ENCODE results near the gene DYRK1A.

DYRK1A gene

DNA sequence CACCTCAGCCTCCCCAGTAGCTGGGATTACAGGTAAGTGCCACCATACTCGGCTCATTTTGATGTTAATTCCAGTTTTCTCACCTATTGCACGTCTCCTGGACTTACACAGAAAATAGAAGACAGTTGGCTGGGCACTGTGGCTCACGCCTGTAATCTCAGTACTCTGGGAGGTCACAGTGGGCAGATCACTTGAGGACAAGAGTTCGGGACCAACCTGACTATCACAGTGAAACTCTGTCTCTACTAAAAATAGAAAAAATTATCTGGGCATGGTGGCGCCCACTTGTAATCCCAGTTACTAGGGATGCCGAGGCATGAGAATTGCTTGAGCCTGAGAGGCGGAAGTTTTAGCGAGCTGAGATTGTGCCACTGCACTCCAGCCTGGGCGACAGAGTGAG lies 44.1 kb downstream of the DYRK1A start:
- H3K4me3 ChIP-seq (ENCODE audit: low read depth, low read length): no peak overlapping the region
- no peak for DNase-seq (ENCODE audit: low read depth)
- TF ChIP-seq, protein P1, sequence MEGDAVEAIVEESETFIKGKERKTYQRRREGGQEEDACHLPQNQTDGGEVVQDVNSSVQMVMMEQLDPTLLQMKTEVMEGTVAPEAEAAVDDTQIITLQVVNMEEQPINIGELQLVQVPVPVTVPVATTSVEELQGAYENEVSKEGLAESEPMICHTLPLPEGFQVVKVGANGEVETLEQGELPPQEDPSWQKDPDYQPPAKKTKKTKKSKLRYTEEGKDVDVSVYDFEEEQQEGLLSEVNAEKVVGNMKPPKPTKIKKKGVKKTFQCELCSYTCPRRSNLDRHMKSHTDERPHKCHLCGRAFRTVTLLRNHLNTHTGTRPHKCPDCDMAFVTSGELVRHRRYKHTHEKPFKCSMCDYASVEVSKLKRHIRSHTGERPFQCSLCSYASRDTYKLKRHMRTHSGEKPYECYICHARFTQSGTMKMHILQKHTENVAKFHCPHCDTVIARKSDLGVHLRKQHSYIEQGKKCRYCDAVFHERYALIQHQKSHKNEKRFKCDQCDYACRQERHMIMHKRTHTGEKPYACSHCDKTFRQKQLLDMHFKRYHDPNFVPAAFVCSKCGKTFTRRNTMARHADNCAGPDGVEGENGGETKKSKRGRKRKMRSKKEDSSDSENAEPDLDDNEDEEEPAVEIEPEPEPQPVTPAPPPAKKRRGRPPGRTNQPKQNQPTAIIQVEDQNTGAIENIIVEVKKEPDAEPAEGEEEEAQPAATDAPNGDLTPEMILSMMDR (IDR thresholded peaks at IDR 0.05; ENCODE audit: low read depth, low read length): no peak
- TF ChIP-seq, protein P2, sequence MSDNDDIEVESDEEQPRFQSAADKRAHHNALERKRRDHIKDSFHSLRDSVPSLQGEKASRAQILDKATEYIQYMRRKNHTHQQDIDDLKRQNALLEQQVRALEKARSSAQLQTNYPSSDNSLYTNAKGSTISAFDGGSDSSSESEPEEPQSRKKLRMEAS (IDR thresholded peaks at IDR 0.05; ENCODE audit: low read depth, low read length): no peak

DNA sequence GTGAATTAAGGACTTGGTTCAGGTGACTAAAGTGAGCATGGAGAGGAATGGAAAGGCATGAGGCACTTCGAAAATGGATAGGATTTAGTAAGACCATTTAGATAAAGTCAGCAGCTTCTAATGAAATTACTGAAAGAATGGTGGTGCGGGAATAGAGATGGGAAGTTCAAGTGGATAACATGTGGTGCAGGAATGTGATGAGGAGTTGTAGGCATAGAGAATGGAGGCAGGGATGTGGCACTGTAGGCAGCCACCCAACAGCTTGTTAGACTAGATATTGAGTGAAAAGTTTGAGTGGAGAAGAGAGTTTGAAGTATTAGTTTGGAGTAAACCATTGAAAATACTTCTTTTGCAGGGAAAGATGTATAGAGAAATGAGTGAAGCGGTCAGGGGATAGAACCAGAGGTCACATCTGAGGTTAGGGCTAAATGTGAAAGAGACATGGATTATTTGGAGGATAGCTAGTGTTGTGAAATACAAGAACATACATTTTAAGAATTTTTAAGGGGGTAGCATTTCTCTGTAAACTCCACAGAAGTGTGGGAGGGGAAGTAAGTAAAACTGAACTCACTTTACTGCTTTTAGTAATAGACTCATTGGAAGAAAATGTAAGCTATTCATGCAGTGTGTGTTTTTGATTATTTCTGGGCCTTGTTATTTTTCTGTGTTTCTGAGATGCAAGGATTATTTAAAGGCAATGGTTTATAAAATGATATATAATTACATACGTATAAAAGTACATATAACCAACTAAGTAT lies 46.2 kb downstream of the DYRK1A start:
- no peak overlapping the region for H3K4me3 ChIP-seq (ENCODE audit: low read depth, low read length)
- TF ChIP-seq MYC (IDR thresholded peaks at IDR 0.05; ENCODE audit: low read depth, low read length) (no peak), POLR2A (IDR thresholded peaks at IDR 0.05; ENCODE audit: extremely low read depth, insufficient read length) (no peak)
- TF ChIP-seq, protein P2 (IDR thresholded peaks at IDR 0.05; ENCODE audit: low read depth, low read length): no peak
- TF ChIP-seq, protein P1 (IDR thresholded peaks at IDR 0.05; ENCODE audit: low read depth, low read length): no peak
- peak; percentile 29 for DNase-seq (ENCODE audit: low read depth)

DNA sequence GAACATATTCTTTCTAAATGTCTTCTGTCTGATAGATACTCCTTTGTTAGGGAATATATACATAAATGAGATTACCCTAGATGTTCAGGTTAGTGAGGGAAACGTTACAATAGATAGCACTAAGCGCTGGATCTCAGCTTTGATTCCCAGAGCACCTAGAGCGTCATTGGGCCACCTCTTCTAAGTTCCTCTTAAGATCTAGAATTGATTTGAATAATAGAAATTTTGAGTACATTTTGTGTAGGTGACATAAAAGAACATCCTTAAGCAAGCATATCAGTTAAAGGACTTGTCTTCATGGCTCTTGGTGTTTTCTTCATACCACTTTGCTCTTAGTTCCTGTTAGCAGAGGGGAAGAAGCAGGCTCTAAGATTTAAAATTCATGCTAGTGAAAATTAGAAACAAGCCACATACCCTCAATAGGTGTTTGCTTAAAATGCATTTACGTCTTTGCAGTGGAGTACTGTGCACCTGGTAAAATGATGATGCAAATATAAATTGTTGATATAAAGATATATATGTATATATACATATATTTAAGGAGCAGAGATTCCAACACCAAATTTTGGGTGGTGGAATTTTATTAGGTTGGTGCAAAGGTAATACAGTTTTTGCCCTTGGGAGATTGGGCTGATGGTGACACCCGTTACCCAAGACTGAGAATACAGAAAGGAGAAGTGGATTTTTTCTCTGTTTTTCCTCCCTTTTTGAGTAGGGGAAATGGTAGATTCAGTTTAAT lies 47.1 kb downstream of the DYRK1A start:
- TF ChIP-seq POLR2A (IDR thresholded peaks at IDR 0.05; ENCODE audit: extremely low read depth, insufficient read length): no peak
- TF ChIP-seq, protein P2 (IDR thresholded peaks at IDR 0.05; ENCODE audit: low read depth, low read length): no peak
- no peak overlapping the region for H3K4me3 ChIP-seq (ENCODE audit: low read depth, low read length)
- peak; percentile 54 for DNase-seq (ENCODE audit: low read depth)

DNA sequence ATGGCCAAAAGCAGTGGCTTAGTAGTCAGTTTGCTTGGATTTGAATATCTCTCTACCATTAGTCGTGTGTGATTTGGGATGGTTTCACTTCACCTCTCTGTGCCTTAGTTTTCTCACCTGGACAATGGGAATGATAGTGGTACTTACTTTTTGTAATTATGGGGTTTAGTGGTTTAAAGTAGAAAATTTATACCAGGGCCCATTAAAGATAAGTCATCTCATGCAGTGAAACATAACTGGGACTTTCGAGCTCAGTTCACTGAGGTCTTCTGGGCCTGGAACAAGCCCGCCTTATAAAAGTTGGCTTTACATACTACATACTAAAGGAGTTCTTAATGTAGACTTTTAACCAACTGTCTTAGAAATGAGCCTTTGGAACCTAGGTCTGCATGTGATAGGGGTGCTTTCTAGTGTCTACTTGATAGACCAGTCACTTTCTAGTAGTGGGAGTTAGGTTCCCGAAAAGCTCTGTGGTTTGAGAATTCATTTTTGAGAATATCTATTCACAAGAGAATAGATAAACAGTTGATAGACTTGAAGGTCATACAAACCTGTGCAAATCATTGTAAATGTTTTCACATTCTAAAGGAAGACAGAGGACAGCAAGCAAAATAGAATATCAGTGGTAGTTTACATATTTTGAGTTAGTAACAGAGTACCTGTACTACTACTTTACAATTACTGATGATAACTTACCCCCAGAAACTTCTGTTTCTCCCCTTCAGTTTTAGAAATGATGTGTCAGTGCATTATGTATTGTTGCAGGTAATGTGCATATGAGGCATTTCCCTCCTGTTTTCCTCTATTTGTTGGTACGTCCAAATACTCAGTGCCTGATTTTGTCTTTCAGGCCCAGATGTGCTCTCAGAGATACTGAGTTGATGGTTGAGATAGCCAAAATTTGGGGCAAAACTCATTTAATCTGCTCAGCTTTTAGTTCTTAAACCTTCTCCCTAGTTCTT lies 48.0 kb downstream of the DYRK1A start:
- H3K4me3 ChIP-seq (ENCODE audit: low read depth, low read length): no peak overlapping the region
- no peak for DNase-seq (ENCODE audit: low read depth)
- TF ChIP-seq, protein P2 (IDR thresholded peaks at IDR 0.05; ENCODE audit: low read depth, low read length): no peak
- TF ChIP-seq, protein P1 (IDR thresholded peaks at IDR 0.05; ENCODE audit: low read depth, low read length): no peak
- TF ChIP-seq MYC (IDR thresholded peaks at IDR 0.05; ENCODE audit: low read depth, low read length) (no peak), POLR2A (IDR thresholded peaks at IDR 0.05; ENCODE audit: extremely low read depth, insufficient read length) (no peak)

DNA sequence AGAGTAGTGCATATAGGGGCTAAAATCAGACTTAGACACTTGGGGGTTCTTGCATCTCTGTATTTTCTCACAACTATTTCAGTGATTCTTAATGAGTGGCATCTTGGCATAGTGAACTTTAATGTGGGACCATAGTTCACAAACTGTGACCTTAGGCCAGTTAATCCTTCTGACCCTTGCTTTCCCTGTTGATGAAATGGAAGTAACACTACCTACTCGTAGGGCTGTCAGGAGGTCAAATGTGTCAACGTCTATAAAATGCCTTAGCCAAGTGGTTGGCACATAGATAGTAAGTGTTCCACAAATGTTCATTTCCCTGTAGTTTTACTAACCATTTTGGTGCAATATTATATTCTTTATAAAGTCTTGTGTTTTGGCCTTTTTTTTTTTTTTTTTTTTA lies 49.4 kb downstream of the DYRK1A start:
- no peak for DNase-seq (ENCODE audit: low read depth)
- TF ChIP-seq, protein P1 (IDR thresholded peaks at IDR 0.05; ENCODE audit: low read depth, low read length): no peak
- no peak for TF ChIP-seq POLR2A (IDR thresholded peaks at IDR 0.05; ENCODE audit: extremely low read depth, insufficient read length)
- TF ChIP-seq, protein P2 (IDR thresholded peaks at IDR 0.05; ENCODE audit: low read depth, low read length): no peak
- TF ChIP-seq MYC (IDR thresholded peaks at IDR 0.05; ENCODE audit: low read depth, low read length): no peak

More for the DNA sequence above, 49.4 kb downstream of the DYRK1A start:
- no peak overlapping the region for H3K4me3 ChIP-seq (ENCODE audit: low read depth, low read length)

Data from NB4 (cell line).